Neuronal stem cell (in vitro differentiated cells): ENCODE results near the gene TSEN54.

Source experiments
- DNase-seq: peaks from one replicate; pipeline ENCODE4 v3.0.0-alpha.2; 2013; ENCODE audit warnings: low spot score
- H2AFZ ChIP-seq: one replicate; pipeline ENCODE4 v1.6.1; 2013; ENCODE audit warnings: mild to moderate bottlenecking, low read length, inconsistent platforms
- H2AK5ac ChIP-seq: 2 replicates; pipeline ENCODE4 v1.6.1; 2013; ENCODE audit warnings: low read depth, mild to moderate bottlenecking, inconsistent platforms, low read length, moderate library complexity, mixed read lengths
- H2BK120ac ChIP-seq: 2 replicates; pipeline ENCODE4 v1.6.1; 2013; ENCODE audit warnings: low read depth, mild to moderate bottlenecking, inconsistent platforms, low read length, moderate library complexity, mixed read lengths
- H2BK12ac ChIP-seq: one replicate; pipeline ENCODE4 v1.6.1; 2013; ENCODE audit warnings: low read length, inconsistent platforms
- H2BK15ac ChIP-seq: 2 replicates; pipeline ENCODE4 v1.6.1; 2013; ENCODE audit warnings: mild to moderate bottlenecking, low read length, inconsistent platforms, mixed read lengths
- H2BK5ac ChIP-seq: one replicate; pipeline ENCODE4 v1.6.1; 2013; ENCODE audit warnings: inconsistent platforms, mild to moderate bottlenecking, low read length, moderate library complexity
- H3K14ac ChIP-seq: one replicate; pipeline ENCODE4 v1.6.1; 2013; ENCODE audit warnings: low read length, inconsistent platforms
- H3K18ac ChIP-seq: 2 replicates; pipeline ENCODE4 v1.6.1; 2013; ENCODE audit warnings: low read length, inconsistent platforms
- H3K23ac ChIP-seq: 2 replicates; pipeline ENCODE4 v1.6.1; 2013; ENCODE audit warnings: low read depth, mild to moderate bottlenecking, mixed read lengths, low read length, inconsistent platforms; ENCODE audit not compliant: poor library complexity
- H3K27ac ChIP-seq: replicated peaks from 3 replicates; pipeline ENCODE4 v1.5.1; 2013; ENCODE audit warnings: low read length, inconsistent platforms
- H3K27me3 ChIP-seq, 3 experiments: 2 replicates each; pipeline ENCODE4 v1.6.1; 2013; ENCODE audit warnings: low read length in 3 of 3, mild to moderate bottlenecking in 2 of 3, inconsistent platforms in 1 of 3, low read depth in 1 of 3, mixed read lengths in 1 of 3, moderate library complexity in 1 of 3; ENCODE audit not compliant: control insufficient read depth in 3 of 3, insufficient read depth in 3 of 3
- H3K36me3 ChIP-seq, 2 donors: replicated peaks in 1 of 2; 2 replicates each; pipeline ENCODE4 v1.6.1; 2013; ENCODE audit warnings: low read length in 2 of 2; ENCODE audit not compliant: control insufficient read depth in 2 of 2, insufficient read depth in 2 of 2
- H3K4ac ChIP-seq: 2 replicates; pipeline ENCODE4 v1.6.1; 2013; ENCODE audit warnings: inconsistent platforms, mild to moderate bottlenecking, low read length, moderate library complexity
- H3K4me1 ChIP-seq, 2 donors: 1 replicate in 1 of 2; 2 replicates in 1 of 2; pipeline ENCODE4 v1.6.1; 2013; ENCODE audit warnings: low read length in 2 of 2, low read depth in 1 of 2; ENCODE audit not compliant: control insufficient read depth in 2 of 2, insufficient read depth in 1 of 2
- H3K4me2 ChIP-seq: one replicate; pipeline ENCODE4 v1.6.1; 2013; ENCODE audit warnings: mild to moderate bottlenecking, low read length, inconsistent platforms; ENCODE audit not compliant: insufficient read depth, poor library complexity, severe bottlenecking
- H3K4me3 ChIP-seq, 2 donors: 2 replicates each; pipeline ENCODE4 v1.5.1; 2013; ENCODE audit warnings: low read length in 2 of 2, mild to moderate bottlenecking in 2 of 2, inconsistent platforms in 1 of 2, moderate library complexity in 1 of 2
- H3K79me1 ChIP-seq: one replicate; pipeline ENCODE4 v1.6.1; 2013; ENCODE audit warnings: low read depth, mild to moderate bottlenecking, inconsistent platforms, low read length, moderate library complexity
- H3K9ac ChIP-seq: one replicate; pipeline ENCODE4 v1.6.1; 2013; ENCODE audit warnings: mild to moderate bottlenecking, low read depth, low read length, inconsistent platforms; ENCODE audit not compliant: poor library complexity
- H3K9me3 ChIP-seq, 2 donors: replicated peaks in 1 of 2; 2 replicates each; pipeline versions ENCODE3 to v1.6.1; 2013; ENCODE audit warnings: low read length in 2 of 2, mild to moderate bottlenecking in 2 of 2, inconsistent platforms in 1 of 2, low read depth in 1 of 2, mixed read lengths in 1 of 2, moderate library complexity in 1 of 2; ENCODE audit not compliant: control insufficient read depth in 2 of 2, insufficient read depth in 1 of 2
- H4K8ac ChIP-seq: one replicate; pipeline ENCODE4 v1.6.1; 2013; ENCODE audit warnings: low read depth, mild to moderate bottlenecking, inconsistent platforms, low read length, moderate library complexity
- H4K91ac ChIP-seq: one replicate; pipeline ENCODE4 v1.6.1; 2013; ENCODE audit warnings: low read length, low read depth, mild to moderate bottlenecking, inconsistent platforms; ENCODE audit not compliant: poor library complexity
- WGBS, 2 donors: extraction: QIAGEN DNeasy Blood & Tissue Kit; methylation state at CpG; one replicate each; pipeline ENCODE4 v1.1.7; 2013; ENCODE audit warnings: missing lambda C conversion rate in 2 of 2, mixed read lengths in 1 of 2; ENCODE audit not compliant: insufficient read length in 2 of 2, insufficient replicate concordance in 1 of 2; ENCODE audit errors: extremely low coverage in 2 of 2; 5-methylcytosine and 5-hydroxymethylcytosine counted together

Gene TSEN54

DNA sequence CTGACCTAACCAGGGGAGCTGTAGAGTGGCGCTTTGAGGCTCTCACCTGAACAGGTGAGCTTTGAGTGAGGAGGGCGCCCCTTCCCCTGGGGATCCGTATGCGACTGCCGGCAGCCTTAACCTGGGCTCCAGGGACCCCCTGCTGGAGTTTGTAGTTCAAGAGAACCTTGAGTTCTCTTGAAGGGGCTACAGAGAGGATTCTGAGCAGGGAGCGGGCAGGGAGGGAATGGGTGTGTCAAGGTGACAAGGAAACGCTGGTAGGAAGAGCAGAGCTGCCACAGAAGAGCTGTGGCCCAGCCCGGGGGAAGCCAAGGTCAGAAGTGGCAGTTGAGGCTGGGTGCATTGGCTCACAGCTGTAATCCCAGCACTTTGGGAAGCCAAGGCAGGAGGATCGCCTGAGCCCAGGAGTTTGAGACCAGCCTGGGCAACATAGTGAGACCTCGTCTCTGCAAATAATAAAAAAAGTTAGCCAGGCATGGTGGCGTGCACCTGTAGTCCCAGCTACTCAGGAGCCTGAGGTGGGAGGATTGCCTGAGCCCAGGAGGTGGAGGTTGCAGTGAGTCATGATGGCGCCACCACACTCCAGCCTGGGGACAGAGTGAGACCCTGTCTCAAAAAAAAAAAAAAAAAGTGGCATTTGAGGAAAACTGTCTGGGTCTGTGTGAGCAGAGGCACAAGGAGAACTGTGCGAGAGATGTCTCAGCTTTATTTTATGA lies 10.4 kb downstream of the TSEN54 start:
- Histone ChIP-seq H3K14ac (no peak overlapping the region), H3K9me3 (no peaks in the 10 kb centered on the region), H3K4me1 (peaks cover 2 to 5% of the 10 kb centered on the region in 2 donors), H3K36me3 (peaks cover 15 to 28% of the 10 kb centered on the region in 2 donors), H2BK15ac (peak overlapping the region; percentile 54), H3K18ac (peak overlapping the region; percentile 85), H3K9ac (peak overlapping the region; percentile 71), H3K4me2 (peak overlapping the region; percentile 96), H3K23ac (no peak overlapping the region), H3K79me1 (peaks cover 6% of the 10 kb centered on the region), H2BK5ac (no peak overlapping the region), H2BK12ac (no peak overlapping the region), H4K91ac (no peak overlapping the region), H3K4me3 (peak overlapping the region in 1 of 2 donors; percentile 81), H2BK120ac (no peak overlapping the region), H2AK5ac (peak overlapping the region; percentile 87), H3K27ac (no peak overlapping the region), H3K27me3 (peaks cover 0 to 20% (median 6%) of the 10 kb centered on the region in 3 experiments), H2AFZ (no peak overlapping the region), H3K4ac (no peak overlapping the region), H4K8ac (no peak overlapping the region)
- WGBS, 2 donors: no CpG with 5 or more reads among the region's 13 CpGs
- no peak for DNase-seq

DNA sequence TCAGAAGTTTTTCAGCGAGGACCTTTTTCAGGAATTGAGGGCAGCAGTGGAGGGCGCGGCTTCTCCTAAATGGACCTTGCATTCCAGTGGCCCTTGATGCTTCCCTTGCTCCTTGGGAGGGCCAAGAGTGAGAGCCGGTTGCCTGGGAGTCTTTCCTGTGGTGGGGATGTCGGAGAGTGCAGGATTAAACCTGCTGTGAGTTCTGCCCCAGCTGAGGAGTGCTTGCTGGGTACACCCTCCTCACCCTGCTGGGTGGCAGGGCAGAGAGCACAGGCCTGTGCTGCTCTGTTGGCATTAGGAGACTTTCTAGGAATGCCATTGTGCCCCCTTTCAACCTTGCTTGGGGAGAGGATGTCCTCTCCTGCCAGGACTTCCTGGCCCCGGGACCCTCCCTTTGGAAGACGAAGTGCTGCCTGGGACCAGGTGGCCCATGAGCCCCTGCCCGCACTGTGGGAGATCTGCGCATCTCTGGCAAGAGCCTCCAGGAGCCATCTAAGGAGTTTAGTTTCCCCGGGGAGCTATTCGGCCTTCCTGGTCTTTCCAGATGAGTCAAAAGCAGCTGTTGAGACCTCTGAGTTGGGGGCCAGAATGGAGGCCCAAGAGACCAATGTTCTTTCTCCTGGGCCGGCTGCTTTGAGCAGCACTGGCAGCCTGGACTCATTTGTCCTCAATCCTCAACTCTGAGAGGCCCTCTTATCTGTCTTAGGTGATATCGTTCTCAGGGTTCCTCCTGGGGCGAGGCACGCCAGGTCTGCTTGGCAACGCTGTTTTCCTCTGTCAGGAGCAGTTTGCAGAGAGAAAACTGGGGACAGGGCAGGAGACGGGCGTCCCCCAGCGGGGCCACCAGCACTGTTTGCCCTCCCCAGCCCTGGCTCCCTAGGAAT lies 14.8 kb downstream of the TSEN54 start:
- H3K4ac ChIP-seq: no peak overlapping the region
- no peak overlapping the region for H2BK12ac ChIP-seq
- H3K27ac ChIP-seq: no peak overlapping the region
- no peak overlapping the region for H4K8ac ChIP-seq
- H3K27me3 ChIP-seq: peaks cover 0 to 16% (median 6%) of the 10 kb centered on the region in 3 experiments
- no peaks in the 10 kb centered on the region for H3K9me3 ChIP-seq
- H3K18ac ChIP-seq: peak overlapping the region; percentile 35
- H3K36me3 ChIP-seq: no peaks in the 10 kb centered on the region
- no peak for DNase-seq
- H2BK15ac ChIP-seq: no peak overlapping the region
- no peak overlapping the region for H3K23ac ChIP-seq
- H3K4me1 ChIP-seq: peaks cover 2 to 13% of the 10 kb centered on the region in 2 donors
- no peak overlapping the region for H3K4me3 ChIP-seq
- no peak overlapping the region for H4K91ac ChIP-seq
- WGBS, 2 donors: no CpG with 5 or more reads among the region's 19 CpGs
- H2BK120ac ChIP-seq: no peak overlapping the region
- no peak overlapping the region for H3K9ac ChIP-seq
- H3K4me2 ChIP-seq: no peak overlapping the region
- H3K79me1 ChIP-seq: peaks cover 3% of the 10 kb centered on the region
- H2AK5ac ChIP-seq: peak overlapping the region; percentile 14
- no peak overlapping the region for H2AFZ ChIP-seq
- H3K14ac ChIP-seq: no peak overlapping the region
- H2BK5ac ChIP-seq: no peak overlapping the region

DNA sequence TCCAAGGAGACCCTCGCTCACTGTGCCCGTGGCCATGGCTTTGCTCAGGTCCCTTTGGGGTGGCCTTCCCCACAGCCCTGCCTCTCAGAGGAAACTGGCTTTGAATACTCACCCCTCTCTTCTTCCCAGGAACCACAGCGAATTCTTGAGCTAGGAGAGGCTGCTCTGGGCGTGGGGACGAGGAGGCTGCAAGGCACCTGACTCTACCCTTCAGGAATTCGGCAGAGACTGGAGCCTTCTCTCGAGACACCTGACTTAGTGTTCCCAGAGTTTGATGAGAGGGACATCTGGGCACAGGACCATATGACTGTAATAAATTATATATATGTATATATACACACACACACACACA lies 15.4 kb downstream of the TSEN54 start:
- no peak overlapping the region for H3K27ac ChIP-seq

DNA sequence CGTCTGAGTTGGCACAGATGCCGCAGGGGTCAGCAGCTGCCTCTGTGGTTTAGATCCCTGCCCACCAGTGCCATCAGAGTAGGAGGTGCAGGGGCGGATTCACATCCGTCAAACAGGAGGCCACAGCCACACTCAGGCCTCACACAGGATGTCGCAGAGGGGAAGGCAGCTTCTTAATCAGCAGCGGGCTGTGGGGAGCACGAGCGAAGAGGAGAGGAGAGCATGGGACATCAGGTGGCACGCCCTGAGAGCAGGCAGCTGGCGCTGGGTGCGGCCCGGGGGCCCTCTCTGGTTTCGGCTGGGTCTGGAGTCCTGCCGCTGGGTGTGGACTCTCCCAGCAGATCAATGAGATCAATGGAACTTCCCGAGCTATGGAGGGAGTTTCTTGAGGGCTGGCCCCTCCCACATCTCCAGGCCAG lies 18.8 kb downstream of the TSEN54 start:
- Histone ChIP-seq H4K91ac (peak overlapping the region; percentile 17), H2BK15ac (peak overlapping the region; percentile 73), H3K9ac (peak overlapping the region; percentile 15), H3K18ac (peak overlapping the region; percentile 35), H4K8ac (no peak overlapping the region), H2BK5ac (peak overlapping the region; percentile 82), H3K4me1 (peaks cover 2 to 12% of the 10 kb centered on the region in 2 donors), H3K4ac (no peak overlapping the region), H3K79me1 (peaks cover 2% of the 10 kb centered on the region), H3K27ac (no peak overlapping the region), H3K4me2 (no peak overlapping the region), H2BK12ac (no peak overlapping the region), H3K9me3 (no peaks in the 10 kb centered on the region), H2AFZ (peak overlapping the region; percentile 34), H3K27me3 (peaks cover 0 to 9% (median 0%) of the 10 kb centered on the region in 3 experiments), H2AK5ac (peak overlapping the region; percentile 94), H3K23ac (peak overlapping the region; percentile 89), H3K4me3 (no peak overlapping the region), H2BK120ac (no peak overlapping the region), H3K14ac (peak overlapping the region; percentile 31), H3K36me3 (no peaks in the 10 kb centered on the region)
- WGBS, 2 donors: no CpG with 5 or more reads among the region's 15 CpGs
- no peak for DNase-seq

More for the DNA sequence above, 15.4 kb downstream of the TSEN54 start:
- Histone ChIP-seq H3K9ac (no peak overlapping the region), H2BK120ac (no peak overlapping the region), H3K79me1 (peaks cover 2% of the 10 kb centered on the region), H2BK15ac (no peak overlapping the region), H3K36me3 (no peaks in the 10 kb centered on the region), H3K9me3 (no peaks in the 10 kb centered on the region), H4K91ac (no peak overlapping the region), H4K8ac (no peak overlapping the region), H3K4me2 (no peak overlapping the region), H2AFZ (no peak overlapping the region), H3K18ac (no peak overlapping the region), H2AK5ac (no peak overlapping the region), H2BK12ac (no peak overlapping the region), H3K4me1 (peaks cover 2 to 10% of the 10 kb centered on the region in 2 donors), H3K23ac (no peak overlapping the region), H3K27me3 (peaks cover 0 to 10% (median under 1%) of the 10 kb centered on the region in 3 experiments), H2BK5ac (no peak overlapping the region), H3K14ac (no peak overlapping the region), H3K4ac (no peak overlapping the region), H3K4me3 (no peak overlapping the region)
- WGBS, 2 donors: no CpG with 5 or more reads among the region's 7 CpGs
- no peak for DNase-seq
